NT2/D1 (cell line): Measurements from ENCODE around the gene SLC49A3.

Experiments used
- SUZ12 ChIP-seq: IDR thresholded peaks from 2 replicates; pipeline ENCODE4 v1.6.1; 2011; ENCODE audit not compliant: insufficient read length, insufficient read depth; ENCODE audit errors: extremely low read depth
- YY1 ChIP-seq: IDR thresholded peaks from 2 replicates; pipeline ENCODE4 v1.6.1; 2011; ENCODE audit not compliant: insufficient read length, insufficient read depth
- ZNF274 ChIP-seq: IDR thresholded peaks from 2 replicates; pipeline ENCODE4 v1.6.1; 2011; ENCODE audit warnings: mild to moderate bottlenecking, low read depth, low read length

DNA sequence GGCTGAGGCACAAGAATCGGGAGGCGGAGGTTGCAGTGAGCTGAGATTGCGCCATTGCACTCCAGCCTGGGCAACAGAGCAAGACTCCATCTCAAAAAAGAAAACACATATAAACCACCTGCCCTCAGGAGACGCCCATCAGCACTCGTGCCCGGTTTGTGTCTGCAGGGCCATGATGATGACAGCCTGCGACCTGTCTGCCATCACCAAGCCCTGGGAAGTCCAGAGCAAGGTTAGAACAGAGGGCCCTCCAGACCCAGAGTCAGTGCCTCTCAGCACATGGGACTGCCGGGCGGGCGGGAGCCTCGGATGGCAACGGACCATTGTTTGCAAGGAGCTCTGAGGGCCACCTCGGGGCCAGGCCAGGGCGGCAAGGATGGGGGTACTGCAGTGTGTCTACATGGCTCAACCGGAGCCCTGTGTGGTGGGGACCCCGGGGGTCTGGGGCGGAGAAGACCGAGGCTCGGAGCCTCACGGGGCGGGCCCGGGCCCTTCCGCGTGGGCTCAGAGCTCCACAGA is 24.2 kb downstream of the SLC49A3 start:
- TF ChIP-seq ZNF274 (no peak), SUZ12 (no peak), YY1 (no peak)
